HEK293 (cell line): ENCODE results near the gene CACNA1S.

ENCODE experiments used
- CTCF ChIA-PET: fragments of 350-600 bp; formaldehyde crosslinking; extraction: SDS; loops from one replicate; lab custom pipeline; 2021; ENCODE audit warnings: antibody characterized with exemption; lab: Yijun Ruan, JAX
- POLR2A ChIA-PET: fragments of 300-600 bp; formaldehyde crosslinking; extraction: SDS; loops from one replicate; lab custom pipeline; 2020; ENCODE audit warnings: antibody characterized with exemption, inconsistent platforms; lab: Yijun Ruan, JAX
- H3K27ac ChIP-seq: fragments of 200-500 bp; sonication (Bioruptor generic); 2 replicates; pipeline ENCODE4 v1.5.1; 2014; ENCODE audit warnings: low read depth, low read length, control low read depth, inconsistent platforms; ENCODE audit errors: extremely low read depth
- H3K36me3 ChIP-seq, 2 experiments: fragments of 200-500 bp in 1 of 2; sonication (Bioruptor generic) in 1 of 2; 1 replicate in 1 of 2; 2 replicates in 1 of 2; pipeline ENCODE4 v1.5.1; 2014 to 2017; ENCODE audit warnings: inconsistent platforms in 2 of 2, low read length in 2 of 2; ENCODE audit not compliant: control insufficient read depth in 2 of 2, insufficient read depth in 1 of 2
- H3K4me1 ChIP-seq: fragments of 200-500 bp; sonication (Bioruptor generic); 2 replicates; pipeline ENCODE4 v1.5.1; 2014; ENCODE audit warnings: mild to moderate bottlenecking, low read length, inconsistent platforms; ENCODE audit not compliant: control insufficient read depth, insufficient read depth
- H3K4me3 ChIP-seq: 2 replicates; pipeline ENCODE4 v1.5.1; 2011; ENCODE audit warnings: low read depth, mild to moderate bottlenecking, control low read depth, low read length, moderate library complexity
- H3K9me3 ChIP-seq: fragments of 200-500 bp; sonication (Bioruptor generic); 2 replicates; pipeline ENCODE4 v1.5.1; 2014; ENCODE audit warnings: low read depth, low read length, inconsistent platforms; ENCODE audit not compliant: control insufficient read depth, insufficient read depth
- IKZF3 ChIP-seq: fragments of 450-650 bp; IDR thresholded peaks from 2 replicates; pipeline ENCODE4 v1.5.0; 2018; ENCODE audit warnings: missing biosample characterization, mild to moderate bottlenecking, missing genetic modification characterization, moderate library complexity
- SCRT2 ChIP-seq: fragments of 450-650 bp; formaldehyde crosslinking; IDR thresholded peaks from 2 replicates; pipeline ENCODE4 v1.5.1; 2016; ENCODE audit warnings: missing biosample characterization, missing genetic modification characterization
- SP3 ChIP-seq: fragments of 450-650 bp; formaldehyde crosslinking; IDR thresholded peaks from 2 replicates; pipeline ENCODE4 v1.5.1; 2016; ENCODE audit warnings: missing biosample characterization, missing genetic modification characterization
- ZNF10 ChIP-seq: fragments of 450-650 bp; formaldehyde crosslinking; IDR thresholded peaks from 2 replicates; pipeline ENCODE4 v1.5.1; 2017; ENCODE audit warnings: missing biosample characterization, missing genetic modification characterization
- ZNF184 ChIP-seq: fragments of 450-650 bp; IDR thresholded peaks from 2 replicates; pipeline ENCODE4 v1.5.1; 2018; ENCODE audit warnings: missing biosample characterization, mild to moderate bottlenecking, missing genetic modification characterization
- ZNF274 ChIP-seq, 2 experiments: fragments of 200-500 bp in 1 of 2; fragments of 450-650 bp in 1 of 2; sonication (Bioruptor generic) in 1 of 2; formaldehyde crosslinking in 1 of 2; IDR thresholded peaks; 2 replicates each; pipeline versions ENCODE4 v1.5.1 to v1.6.1; 2014 to 2016; ENCODE audit warnings: borderline replicate concordance in 1 of 2, inconsistent platforms in 1 of 2, low read length in 1 of 2, missing biosample characterization in 1 of 2, missing genetic modification characterization in 1 of 2
- ZNF488 ChIP-seq: fragments of 450-650 bp; formaldehyde crosslinking; IDR thresholded peaks from 2 replicates; pipeline ENCODE4 v1.5.1; 2016; ENCODE audit warnings: missing biosample characterization, missing genetic modification characterization
- ZNF629 ChIP-seq: fragments of 450-650 bp; formaldehyde crosslinking; IDR thresholded peaks from 2 replicates; pipeline ENCODE4 v1.5.1; 2017; ENCODE audit warnings: missing biosample characterization, missing genetic modification characterization
- ZNF777 ChIP-seq: fragments of 450-650 bp; formaldehyde crosslinking; IDR thresholded peaks from 2 replicates; pipeline ENCODE4 v1.5.1; 2017; ENCODE audit warnings: missing biosample characterization, missing genetic modification characterization, borderline replicate concordance
- ZNF791 ChIP-seq: fragments of 450-650 bp; formaldehyde crosslinking; IDR thresholded peaks from 2 replicates; pipeline ENCODE4 v1.5.1; 2016; ENCODE audit warnings: missing biosample characterization, missing genetic modification characterization
- TF ChIP-seq, protein P1 (sequence below): fragments of 450-650 bp; formaldehyde crosslinking; IDR thresholded peaks from 2 replicates; pipeline ENCODE4 v1.5.1; 2016; ENCODE audit warnings: missing biosample characterization, missing genetic modification characterization
- TF ChIP-seq, protein P2 (sequence below): fragments of 450-650 bp; formaldehyde crosslinking; conservative IDR thresholded peaks from 2 replicates; pipeline ENCODE4 v1.5.1; 2016; ENCODE audit warnings: low read depth, missing biosample characterization, missing genetic modification characterization
- TF ChIP-seq, protein P3 (sequence below): fragments of 450-650 bp; formaldehyde crosslinking; IDR thresholded peaks from 2 replicates; pipeline ENCODE4 v1.5.1; 2017; ENCODE audit warnings: missing biosample characterization, missing genetic modification characterization
- TF ChIP-seq, protein P4 (sequence below): fragments of 450-650 bp; formaldehyde crosslinking; IDR thresholded peaks from 2 replicates; pipeline ENCODE4 v1.5.1; 2016; ENCODE audit warnings: missing biosample characterization, missing genetic modification characterization, borderline replicate concordance

Gene CACNA1S

DNA sequence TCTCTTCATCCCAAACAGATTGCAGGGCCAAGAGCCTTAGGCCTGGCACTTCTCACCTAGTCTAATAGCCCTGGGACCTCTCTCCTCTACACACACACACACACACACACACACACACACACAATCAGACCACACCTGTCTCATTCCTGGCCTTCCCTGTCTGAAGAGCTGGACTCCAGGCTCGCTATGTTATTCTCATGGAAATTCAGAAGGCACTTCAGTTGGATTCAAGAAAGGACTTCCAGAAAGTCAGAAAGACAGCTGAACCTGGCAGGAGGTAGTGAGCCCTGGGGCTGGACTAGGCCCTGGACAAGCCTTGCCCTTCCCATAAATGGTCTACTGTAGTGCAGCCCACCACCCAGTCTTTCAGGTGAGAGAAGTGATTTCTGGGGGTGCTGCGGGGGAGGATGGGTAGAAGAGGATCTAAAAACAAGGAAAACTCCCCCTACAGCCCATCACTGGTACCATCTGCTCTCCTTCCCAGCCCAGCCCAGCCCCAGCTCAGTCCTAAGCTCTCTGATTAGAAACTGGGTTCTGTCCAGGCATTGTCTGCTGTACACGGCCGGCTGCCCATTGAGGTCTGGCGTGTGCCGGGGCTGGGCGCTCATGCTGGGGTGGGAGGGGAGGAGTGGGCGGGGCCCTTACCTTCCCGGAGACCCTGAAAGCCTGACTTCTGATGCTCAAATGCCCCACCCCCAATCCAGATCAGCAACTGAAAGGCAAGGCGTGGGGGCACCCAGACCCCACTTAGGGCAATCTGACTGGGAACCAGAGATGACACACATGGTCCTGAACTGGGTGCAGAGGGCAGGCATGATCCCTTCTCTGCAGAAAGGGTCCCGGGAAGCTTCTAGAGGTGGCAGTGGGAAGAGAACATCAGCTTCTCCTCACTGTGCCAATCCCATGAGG, 91.3 kb downstream of the CACNA1S start (continued):
- TF ChIP-seq, protein P1, sequence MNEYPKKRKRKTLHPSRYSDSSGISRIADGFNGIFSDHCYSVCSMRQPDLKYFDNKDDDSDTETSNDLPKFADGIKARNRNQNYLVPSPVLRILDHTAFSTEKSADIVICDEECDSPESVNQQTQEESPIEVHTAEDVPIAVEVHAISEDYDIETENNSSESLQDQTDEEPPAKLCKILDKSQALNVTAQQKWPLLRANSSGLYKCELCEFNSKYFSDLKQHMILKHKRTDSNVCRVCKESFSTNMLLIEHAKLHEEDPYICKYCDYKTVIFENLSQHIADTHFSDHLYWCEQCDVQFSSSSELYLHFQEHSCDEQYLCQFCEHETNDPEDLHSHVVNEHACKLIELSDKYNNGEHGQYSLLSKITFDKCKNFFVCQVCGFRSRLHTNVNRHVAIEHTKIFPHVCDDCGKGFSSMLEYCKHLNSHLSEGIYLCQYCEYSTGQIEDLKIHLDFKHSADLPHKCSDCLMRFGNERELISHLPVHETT (tag by site-specific recombination), result no peak
- TF ChIP-seq IKZF3 (tag by site-specific recombination) (no peak), ZNF184 (no peak), ZNF274 (IDR thresholded peaks at IDR 0.05; ENCODE audit: low read length) (no peak), ZNF274 (tag by site-specific recombination; IDR thresholded peaks at IDR 0.05; ENCODE audit: borderline replicate concordance) (no peak), ZNF10 (tag by site-specific recombination) (no peak), SP3 (tag by site-specific recombination) (no peak), ZNF777 (tag by site-specific recombination) (no peak), ZNF791 (no peak)
- TF ChIP-seq, protein P2, sequence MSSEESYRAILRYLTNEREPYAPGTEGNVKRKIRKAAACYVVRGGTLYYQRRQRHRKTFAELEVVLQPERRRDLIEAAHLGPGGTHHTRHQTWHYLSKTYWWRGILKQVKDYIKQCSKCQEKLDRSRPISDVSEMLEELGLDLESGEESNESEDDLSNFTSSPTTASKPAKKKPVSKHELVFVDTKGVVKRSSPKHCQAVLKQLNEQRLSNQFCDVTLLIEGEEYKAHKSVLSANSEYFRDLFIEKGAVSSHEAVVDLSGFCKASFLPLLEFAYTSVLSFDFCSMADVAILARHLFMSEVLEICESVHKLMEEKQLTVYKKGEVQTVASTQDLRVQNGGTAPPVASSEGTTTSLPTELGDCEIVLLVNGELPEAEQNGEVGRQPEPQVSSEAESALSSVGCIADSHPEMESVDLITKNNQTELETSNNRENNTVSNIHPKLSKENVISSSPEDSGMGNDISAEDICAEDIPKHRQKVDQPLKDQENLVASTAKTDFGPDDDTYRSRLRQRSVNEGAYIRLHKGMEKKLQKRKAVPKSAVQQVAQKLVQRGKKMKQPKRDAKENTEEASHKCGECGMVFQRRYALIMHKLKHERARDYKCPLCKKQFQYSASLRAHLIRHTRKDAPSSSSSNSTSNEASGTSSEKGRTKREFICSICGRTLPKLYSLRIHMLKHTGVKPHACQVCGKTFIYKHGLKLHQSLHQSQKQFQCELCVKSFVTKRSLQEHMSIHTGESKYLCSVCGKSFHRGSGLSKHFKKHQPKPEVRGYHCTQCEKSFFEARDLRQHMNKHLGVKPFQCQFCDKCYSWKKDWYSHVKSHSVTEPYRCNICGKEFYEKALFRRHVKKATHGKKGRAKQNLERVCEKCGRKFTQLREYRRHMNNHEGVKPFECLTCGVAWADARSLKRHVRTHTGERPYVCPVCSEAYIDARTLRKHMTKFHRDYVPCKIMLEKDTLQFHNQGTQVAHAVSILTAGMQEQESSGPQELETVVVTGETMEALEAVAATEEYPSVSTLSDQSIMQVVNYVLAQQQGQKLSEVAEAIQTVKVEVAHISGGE, result no peak
- TF ChIP-seq, protein P3, sequence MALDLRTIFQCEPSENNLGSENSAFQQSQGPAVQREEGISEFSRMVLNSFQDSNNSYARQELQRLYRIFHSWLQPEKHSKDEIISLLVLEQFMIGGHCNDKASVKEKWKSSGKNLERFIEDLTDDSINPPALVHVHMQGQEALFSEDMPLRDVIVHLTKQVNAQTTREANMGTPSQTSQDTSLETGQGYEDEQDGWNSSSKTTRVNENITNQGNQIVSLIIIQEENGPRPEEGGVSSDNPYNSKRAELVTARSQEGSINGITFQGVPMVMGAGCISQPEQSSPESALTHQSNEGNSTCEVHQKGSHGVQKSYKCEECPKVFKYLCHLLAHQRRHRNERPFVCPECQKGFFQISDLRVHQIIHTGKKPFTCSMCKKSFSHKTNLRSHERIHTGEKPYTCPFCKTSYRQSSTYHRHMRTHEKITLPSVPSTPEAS (tag by site-specific recombination), result 0 out of 2 replicates have a peak, but pooled peaks have one; percentile 43

GRCh38 chr1:201020040-201020591, 92.1 kb downstream of the CACNA1S start:
- H3K9me3 ChIP-seq, result no peaks in the 10 kb centered on the region
- H3K4me1 ChIP-seq, result peaks cover 5% of the 10 kb centered on the region
- H3K4me3 ChIP-seq, result no peak overlapping the region
- H3K36me3 ChIP-seq, result no peaks in the 10 kb centered on the region
- H3K27ac ChIP-seq, result no peak overlapping the region; the same call in 1 of the 2 replicates
- TF ChIP-seq SCRT2 (tag by site-specific recombination), result peak; percentile 70; the same call in 1 of the 2 replicates
- TF ChIP-seq, protein P4, sequence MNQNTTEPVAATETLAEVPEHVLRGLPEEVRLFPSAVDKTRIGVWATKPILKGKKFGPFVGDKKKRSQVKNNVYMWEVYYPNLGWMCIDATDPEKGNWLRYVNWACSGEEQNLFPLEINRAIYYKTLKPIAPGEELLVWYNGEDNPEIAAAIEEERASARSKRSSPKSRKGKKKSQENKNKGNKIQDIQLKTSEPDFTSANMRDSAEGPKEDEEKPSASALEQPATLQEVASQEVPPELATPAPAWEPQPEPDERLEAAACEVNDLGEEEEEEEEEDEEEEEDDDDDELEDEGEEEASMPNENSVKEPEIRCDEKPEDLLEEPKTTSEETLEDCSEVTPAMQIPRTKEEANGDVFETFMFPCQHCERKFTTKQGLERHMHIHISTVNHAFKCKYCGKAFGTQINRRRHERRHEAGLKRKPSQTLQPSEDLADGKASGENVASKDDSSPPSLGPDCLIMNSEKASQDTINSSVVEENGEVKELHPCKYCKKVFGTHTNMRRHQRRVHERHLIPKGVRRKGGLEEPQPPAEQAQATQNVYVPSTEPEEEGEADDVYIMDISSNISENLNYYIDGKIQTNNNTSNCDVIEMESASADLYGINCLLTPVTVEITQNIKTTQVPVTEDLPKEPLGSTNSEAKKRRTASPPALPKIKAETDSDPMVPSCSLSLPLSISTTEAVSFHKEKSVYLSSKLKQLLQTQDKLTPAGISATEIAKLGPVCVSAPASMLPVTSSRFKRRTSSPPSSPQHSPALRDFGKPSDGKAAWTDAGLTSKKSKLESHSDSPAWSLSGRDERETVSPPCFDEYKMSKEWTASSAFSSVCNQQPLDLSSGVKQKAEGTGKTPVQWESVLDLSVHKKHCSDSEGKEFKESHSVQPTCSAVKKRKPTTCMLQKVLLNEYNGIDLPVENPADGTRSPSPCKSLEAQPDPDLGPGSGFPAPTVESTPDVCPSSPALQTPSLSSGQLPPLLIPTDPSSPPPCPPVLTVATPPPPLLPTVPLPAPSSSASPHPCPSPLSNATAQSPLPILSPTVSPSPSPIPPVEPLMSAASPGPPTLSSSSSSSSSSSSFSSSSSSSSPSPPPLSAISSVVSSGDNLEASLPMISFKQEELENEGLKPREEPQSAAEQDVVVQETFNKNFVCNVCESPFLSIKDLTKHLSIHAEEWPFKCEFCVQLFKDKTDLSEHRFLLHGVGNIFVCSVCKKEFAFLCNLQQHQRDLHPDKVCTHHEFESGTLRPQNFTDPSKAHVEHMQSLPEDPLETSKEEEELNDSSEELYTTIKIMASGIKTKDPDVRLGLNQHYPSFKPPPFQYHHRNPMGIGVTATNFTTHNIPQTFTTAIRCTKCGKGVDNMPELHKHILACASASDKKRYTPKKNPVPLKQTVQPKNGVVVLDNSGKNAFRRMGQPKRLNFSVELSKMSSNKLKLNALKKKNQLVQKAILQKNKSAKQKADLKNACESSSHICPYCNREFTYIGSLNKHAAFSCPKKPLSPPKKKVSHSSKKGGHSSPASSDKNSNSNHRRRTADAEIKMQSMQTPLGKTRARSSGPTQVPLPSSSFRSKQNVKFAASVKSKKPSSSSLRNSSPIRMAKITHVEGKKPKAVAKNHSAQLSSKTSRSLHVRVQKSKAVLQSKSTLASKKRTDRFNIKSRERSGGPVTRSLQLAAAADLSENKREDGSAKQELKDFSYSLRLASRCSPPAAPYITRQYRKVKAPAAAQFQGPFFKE (tag by site-specific recombination), result no peak
- TF ChIP-seq ZNF629 (tag by site-specific recombination), result no peak
- no peak for TF ChIP-seq ZNF488
- ChIA-PET POLR2A (no interaction called here), CTCF (interaction anchor here (0.7 to 9.6 kb wide), 11 partner anchors 9 to 397 kb away, joined by 3 to 65 read pairs (median 6); no protein-coding TSS in a partner anchor)
